ENCODE results near the gene IL1RL1.

The IL1RL1 gene

GRCh38 chr2:102303589-102303988 is 7.8 kb upstream of the IL1RL1 start:
- FAIRE-seq (no peak), DNase-seq (ENCODE audit: insufficient read length, low spot score) (no peak)
- TF ChIP-seq CTCF (IDR thresholded peaks at IDR 0.05; ENCODE audit: insufficient read depth, missing control alignments), result no peak

GRCh38 chr2:102304268-102304667 is 7.1 kb upstream of the IL1RL1 start:
- TF ChIP-seq CTCF (IDR thresholded peaks at IDR 0.05; ENCODE audit: insufficient read depth, missing control alignments), result no peak
- FAIRE-seq (no peak), DNase-seq (ENCODE audit: insufficient read length, low spot score) (no peak)

GRCh38 chr2:102304711-102305611 is 6.4 kb upstream of the IL1RL1 start:
- DNase-seq (ENCODE audit: insufficient read length, low spot score) (no peak), FAIRE-seq (no peak)
- no peak for TF ChIP-seq CTCF (IDR thresholded peaks at IDR 0.05; ENCODE audit: insufficient read depth, missing control alignments)

- DNase-seq (ENCODE audit: insufficient read length, low spot score), result no peak
- no peak for TF ChIP-seq CTCF (IDR thresholded peaks at IDR 0.05; ENCODE audit: insufficient read depth, missing control alignments)
- FAIRE-seq, result no peak
Measured at GRCh38 chr2:102306125-102306524, 5.2 kb upstream of the IL1RL1 start.

GRCh38 chr2:102313025-102313424 is 1.7 kb downstream of the IL1RL1 start:
- FAIRE-seq (no peak), DNase-seq (ENCODE audit: insufficient read length, low spot score) (no peak)
- no peak for TF ChIP-seq CTCF (IDR thresholded peaks at IDR 0.05; ENCODE audit: insufficient read depth, missing control alignments)

GRCh38 chr2:102313471-102313870 is 2.1 kb downstream of the IL1RL1 start:
- DNase-seq (ENCODE audit: insufficient read length, low spot score) (no peak), FAIRE-seq (no peak)
- TF ChIP-seq CTCF (IDR thresholded peaks at IDR 0.05; ENCODE audit: insufficient read depth, missing control alignments), result no peak

- DNase-seq (ENCODE audit: insufficient read length, low spot score) (no peak), FAIRE-seq (no peak)
- no peak for TF ChIP-seq CTCF (IDR thresholded peaks at IDR 0.05; ENCODE audit: insufficient read depth, missing control alignments)
Measured at GRCh38 chr2:102313950-102314349, 2.6 kb downstream of the IL1RL1 start.
